ENCODE results near the gene TBC1D22B.
"Not testable (repeated sequence)": the region's sequence is repeated elsewhere in the genome, so short reads cannot be mapped to it uniquely, and the experiment has no call there.

TBC1D22B gene

GRCh38 chr6:37331047-37331446, 73.5 kb downstream of the TBC1D22B start:
- DNase-seq (ENCODE audit: low spot score): no peak

GRCh38 chr6:37332894-37333293, 75.3 kb downstream of the TBC1D22B start:
- TF ChIP-seq, protein P1, sequence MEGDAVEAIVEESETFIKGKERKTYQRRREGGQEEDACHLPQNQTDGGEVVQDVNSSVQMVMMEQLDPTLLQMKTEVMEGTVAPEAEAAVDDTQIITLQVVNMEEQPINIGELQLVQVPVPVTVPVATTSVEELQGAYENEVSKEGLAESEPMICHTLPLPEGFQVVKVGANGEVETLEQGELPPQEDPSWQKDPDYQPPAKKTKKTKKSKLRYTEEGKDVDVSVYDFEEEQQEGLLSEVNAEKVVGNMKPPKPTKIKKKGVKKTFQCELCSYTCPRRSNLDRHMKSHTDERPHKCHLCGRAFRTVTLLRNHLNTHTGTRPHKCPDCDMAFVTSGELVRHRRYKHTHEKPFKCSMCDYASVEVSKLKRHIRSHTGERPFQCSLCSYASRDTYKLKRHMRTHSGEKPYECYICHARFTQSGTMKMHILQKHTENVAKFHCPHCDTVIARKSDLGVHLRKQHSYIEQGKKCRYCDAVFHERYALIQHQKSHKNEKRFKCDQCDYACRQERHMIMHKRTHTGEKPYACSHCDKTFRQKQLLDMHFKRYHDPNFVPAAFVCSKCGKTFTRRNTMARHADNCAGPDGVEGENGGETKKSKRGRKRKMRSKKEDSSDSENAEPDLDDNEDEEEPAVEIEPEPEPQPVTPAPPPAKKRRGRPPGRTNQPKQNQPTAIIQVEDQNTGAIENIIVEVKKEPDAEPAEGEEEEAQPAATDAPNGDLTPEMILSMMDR (conservative IDR thresholded peaks at IDR 0.05; ENCODE audit: low read depth): no peak
- no peak overlapping the region for H3K27ac ChIP-seq
- ChIA-PET POLR2A (ENCODE audit: low non-redundant PET) (no interaction called here), CTCF (interaction anchor here (0.6 kb wide), 1 partner anchor 992 kb away, joined by 3 read pairs; no protein-coding TSS in a partner anchor)
- no peak for DNase-seq (ENCODE audit: low spot score)

More at GRCh38 chr6:37331047-37331446, 73.5 kb downstream of the TBC1D22B start:
- TF ChIP-seq, protein P1 (conservative IDR thresholded peaks at IDR 0.05; ENCODE audit: low read depth): no peak
- H3K27ac ChIP-seq: no peak overlapping the region
- ChIA-PET CTCF (no interaction called here), POLR2A (ENCODE audit: low non-redundant PET) (no interaction called here)

DNA sequence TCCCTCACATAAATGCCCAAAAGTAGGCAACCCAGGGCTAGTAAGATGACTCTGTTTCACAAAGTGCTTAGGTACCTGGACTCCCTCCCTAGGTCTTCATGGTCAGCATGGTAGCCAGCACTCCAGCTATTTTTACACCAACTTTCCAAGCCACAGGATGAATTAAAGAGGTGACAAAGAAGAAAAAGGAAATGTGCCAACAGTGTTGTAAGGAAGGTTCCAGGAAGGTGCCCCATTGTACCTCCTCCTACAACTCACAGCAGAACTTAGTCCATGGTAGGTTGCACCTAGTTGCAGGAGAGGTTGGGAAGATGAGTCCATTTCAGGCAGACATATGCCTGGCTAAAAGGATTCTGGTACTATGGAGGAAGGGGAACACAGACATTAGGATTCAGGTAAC, 76.5 kb downstream of the TBC1D22B start:
- TF ChIP-seq, protein P1 (conservative IDR thresholded peaks at IDR 0.05; ENCODE audit: low read depth): no peak
- CTCF ChIA-PET: no interaction called here
- no peak for DNase-seq (ENCODE audit: low spot score)
- POLR2A ChIA-PET (ENCODE audit: low non-redundant PET): no interaction called here
- no peak overlapping the region for H3K27ac ChIP-seq

GRCh38 chr6:37338317-37338716, 80.7 kb downstream of the TBC1D22B start:
- POLR2A ChIA-PET (ENCODE audit: low non-redundant PET); H3K27ac ChIP-seq; DNase-seq (ENCODE audit: low spot score): not testable (repeated sequence)
- CTCF ChIA-PET: interaction anchor here (0.9 kb wide), 1 partner anchor 43 kb away, joined by 3 read pairs; no protein-coding TSS in a partner anchor

DNA sequence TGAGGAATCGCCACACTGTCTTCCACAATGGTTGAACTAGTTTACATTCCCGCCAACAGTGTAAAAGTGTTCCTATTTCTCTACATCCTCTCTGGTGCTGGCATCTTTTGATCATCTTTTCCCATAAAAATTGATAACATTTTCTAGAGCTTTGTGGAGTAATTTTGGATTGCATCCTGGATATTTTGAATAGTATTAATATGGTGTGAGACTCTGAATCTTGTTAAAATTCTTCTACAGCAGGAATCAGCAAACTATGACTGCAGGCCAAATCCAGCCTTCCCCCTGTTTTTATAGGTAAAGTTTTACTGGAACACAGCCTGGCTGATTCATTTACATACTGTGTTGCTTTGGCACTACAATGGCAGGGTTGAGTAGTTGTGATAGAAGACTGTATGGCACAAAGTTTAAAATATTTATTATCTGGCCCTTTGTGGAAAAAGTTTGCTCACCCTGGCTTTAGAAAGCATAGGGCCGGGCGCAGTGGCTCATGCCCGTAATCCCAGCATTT, 81.2 kb downstream of the TBC1D22B start:
- POLR2A ChIA-PET (ENCODE audit: low non-redundant PET): no interaction called here
- no peak overlapping the region for H3K27ac ChIP-seq
- no peak for DNase-seq (ENCODE audit: low spot score)
- TF ChIP-seq, protein P1 (conservative IDR thresholded peaks at IDR 0.05; ENCODE audit: low read depth): no peak
- CTCF ChIA-PET: interaction anchor here (0.9 kb wide), 1 partner anchor 43 kb away, joined by 3 read pairs; no protein-coding TSS in a partner anchor

- DNase-seq (ENCODE audit: low spot score): no peak
- no peak overlapping the region for H3K27ac ChIP-seq
- CTCF ChIA-PET: interaction anchor here (0.9 kb wide), 1 partner anchor 25 kb away, joined by 3 read pairs; no protein-coding TSS in a partner anchor
- TF ChIP-seq, protein P1 (conservative IDR thresholded peaks at IDR 0.05; ENCODE audit: low read depth): no peak
- POLR2A ChIA-PET (ENCODE audit: low non-redundant PET): no interaction called here
These were observed 82.4 kb downstream of the TBC1D22B start for GRCh38 chr6:37339741-37340638.

GRCh38 chr6:37340639-37340943, 83.0 kb downstream of the TBC1D22B start:
- POLR2A ChIA-PET (ENCODE audit: low non-redundant PET): no interaction called here
- H3K27ac ChIP-seq: no peak overlapping the region
- DNase-seq (ENCODE audit: low spot score): no peak
- CTCF ChIA-PET: no interaction called here
- TF ChIP-seq, protein P1 (conservative IDR thresholded peaks at IDR 0.05; ENCODE audit: low read depth): no peak

All from RWPE1 (cell line).